Measurements from ENCODE around the gene S100A7A.

DNA sequence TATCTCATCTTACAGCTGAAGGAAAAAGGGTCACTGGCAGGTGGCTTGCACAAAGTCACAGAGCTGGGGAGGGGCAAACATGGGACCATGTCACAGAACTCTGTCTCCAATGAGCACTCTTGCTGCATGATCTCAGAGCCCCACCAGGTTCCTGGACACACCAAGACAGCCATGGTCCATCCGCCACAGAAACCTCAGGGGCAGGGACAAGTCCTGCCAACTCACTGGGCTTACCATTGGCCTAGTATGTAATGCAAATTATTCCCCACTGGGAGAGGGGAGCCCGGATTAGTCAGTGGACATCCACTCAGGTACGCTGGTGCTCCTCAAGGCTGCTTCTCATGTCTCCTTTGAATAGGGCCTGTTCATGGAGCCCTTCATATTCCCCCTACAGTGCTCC lies 14.2 kb downstream of the S100A7A start:
- TF ChIP-seq CTCF (IDR thresholded peaks at IDR 0.05; ENCODE audit: insufficient read depth, low read length), result no peak
- no peak for TF ChIP-seq REST (IDR thresholded peaks at IDR 0.05; ENCODE audit: insufficient replicate concordance, low read depth)
